Measurements from ENCODE around the gene PSMC2.

GRCh38 chr7:103301441-103301840 lies 46.0 kb upstream of the PSMC2 start:
- no peak for TF ChIP-seq CTCF (conservative IDR thresholded peaks at IDR 0.05; ENCODE audit: low read length)
- no peak for TF ChIP-seq EZH2phosphoT487 (IDR thresholded peaks at IDR 0.05; ENCODE audit: borderline replicate concordance)
